H1 (cell line): ENCODE results near the gene PSMB5. TPM values are rescaled to one million over a fixed set of nuclear protein-coding genes. Genes with fewer than 3 reads are reported as not detected.
"Not testable (repeated sequence)": the region's sequence is repeated elsewhere in the genome, so short reads cannot be mapped to it uniquely, and the experiment has no call there.

Source experiments
- CTCF ChIA-PET: fragments of 300-600 bp; sonication (Branson Sonifier 250); formaldehyde crosslinking; loops from one replicate; lab custom pipeline; 2021; ENCODE audit not compliant: partially characterized antibody; lab: Charles Lee
- POLR2A ChIA-PET: fragments of 300-600 bp; sonication (Branson Sonifier 250); formaldehyde crosslinking; loops from one replicate; lab custom pipeline; 2021; ENCODE audit warnings: inconsistent platforms; ENCODE audit not compliant: partially characterized antibody; lab: Charles Lee
- DNase-seq, 2 experiments: peaks; one replicate each; pipeline versions ENCODE4 v3.0.0 to v3.0.0-alpha.2; 2010 to 2022; ENCODE audit warnings: low spot score in 2 of 2, low read depth in 1 of 2, mixed read lengths in 1 of 2
- FAIRE-seq: peaks from 2 replicates; lab custom pipeline; 2011; peaks lifted over from hg19 to GRCh38; lab: Jason Lieb, UNC
- H2AFZ ChIP-seq: 2 replicates; pipeline ENCODE4 v1.8.1; 2012; ENCODE audit warnings: low read length, inconsistent platforms
- H2AK5ac ChIP-seq: 2 replicates; pipeline ENCODE4 v1.6.1; 2013; ENCODE audit warnings: low read depth, low read length
- H2BK120ac ChIP-seq: replicated peaks from 2 replicates; pipeline ENCODE3; 2013; ENCODE audit warnings: low read depth, low read length, inconsistent platforms
- H2BK12ac ChIP-seq: 2 replicates; pipeline ENCODE4 v1.6.1; 2013; ENCODE audit warnings: low read depth, low read length
- H2BK15ac ChIP-seq: 2 replicates; pipeline ENCODE4 v1.6.1; 2013; ENCODE audit warnings: low read length
- H2BK20ac ChIP-seq: 2 replicates; pipeline ENCODE4 v1.6.1; 2013; ENCODE audit warnings: low read length
- H2BK5ac ChIP-seq: 2 replicates; pipeline ENCODE4 v1.6.1; 2013; ENCODE audit warnings: low read depth, low read length
- H3K14ac ChIP-seq: 2 replicates; pipeline ENCODE4 v1.6.1; 2013; ENCODE audit warnings: inconsistent platforms; ENCODE audit not compliant: insufficient read length
- H3K18ac ChIP-seq: 2 replicates; pipeline ENCODE4 v1.6.1; 2013; ENCODE audit warnings: low read length; ENCODE audit errors: extremely low read depth
- H3K23ac ChIP-seq: 2 replicates; pipeline ENCODE4 v1.6.1; 2013; ENCODE audit warnings: inconsistent platforms; ENCODE audit not compliant: insufficient read length
- H3K23me2 ChIP-seq: 2 replicates; pipeline ENCODE4 v1.6.1; 2013; ENCODE audit warnings: low read depth, low read length
- H3K27ac ChIP-seq: 2 replicates; pipeline ENCODE4 v1.6.1; 2011; ENCODE audit warnings: low read depth, low read length, inconsistent platforms
- H3K27me3 ChIP-seq, 4 experiments: replicated peaks in 1 of 4; 1 replicate in 1 of 4; 2 replicates in 3 of 4; pipeline versions ENCODE4 v1.6.1 to v1.8.1; 2011 to 2013; ENCODE audit warnings: low read length in 3 of 4, mild to moderate bottlenecking in 3 of 4, inconsistent platforms in 2 of 4, mixed read lengths in 2 of 4, moderate library complexity in 1 of 4; ENCODE audit not compliant: control insufficient read depth in 3 of 4, insufficient read depth in 3 of 4; ENCODE audit errors: extremely low read depth in 1 of 4
- H3K36me3 ChIP-seq, 4 experiments: 2 replicates each; pipeline versions ENCODE4 v1.6.1 to v1.8.1; 2011 to 2013; ENCODE audit warnings: mild to moderate bottlenecking in 4 of 4, low read length in 3 of 4, moderate library complexity in 2 of 4, control low read depth in 1 of 4, inconsistent platforms in 1 of 4; ENCODE audit not compliant: insufficient read depth in 4 of 4, control insufficient read depth in 2 of 4
- H3K4ac ChIP-seq: replicated peaks from 2 replicates; pipeline ENCODE3; 2013; ENCODE audit warnings: low read length, low read depth, mixed read lengths, inconsistent platforms; ENCODE audit not compliant: insufficient read length
- H3K4me1 ChIP-seq, 4 experiments: replicated peaks in 1 of 4; 1 replicate in 1 of 4; 2 replicates in 3 of 4; pipeline versions ENCODE4 v1.6.1 to v1.8.1; 2011 to 2013; ENCODE audit warnings: low read length in 3 of 4, inconsistent platforms in 2 of 4, mixed read lengths in 1 of 4; ENCODE audit not compliant: insufficient read depth in 4 of 4, control insufficient read depth in 3 of 4
- H3K4me2 ChIP-seq, 2 experiments: 2 replicates each; pipeline versions ENCODE4 v1.6.1 to v1.8.1; 2011 to 2013; ENCODE audit warnings: low read depth in 2 of 2, low read length in 2 of 2, control low read depth in 1 of 2, inconsistent platforms in 1 of 2, mild to moderate bottlenecking in 1 of 2; ENCODE audit not compliant: insufficient read depth in 1 of 2
- H3K4me3 ChIP-seq, 4 experiments: fragments of 200-600, 300-600 bp in 1 of 4; sonication (generic), shearing (Covaris generic), sonication (Bioruptor Twin) in 1 of 4; 2 replicates each; pipeline versions ENCODE4 v1.5.1 to v1.8.1; 2011 to 2016; ENCODE audit warnings: low read length in 4 of 4, low read depth in 3 of 4, control low read depth in 2 of 4, inconsistent platforms in 2 of 4, mild to moderate bottlenecking in 2 of 4, mixed read lengths in 1 of 4, moderate library complexity in 1 of 4; ENCODE audit not compliant: insufficient read depth in 2 of 4; ENCODE audit errors: extremely low read depth in 1 of 4
- H3K56ac ChIP-seq: replicated peaks from 2 replicates; pipeline ENCODE3; 2013; ENCODE audit warnings: low read depth, mild to moderate bottlenecking, mixed read lengths, low read length, inconsistent platforms; ENCODE audit not compliant: insufficient read length
- H3K79me1 ChIP-seq: 2 replicates; pipeline ENCODE4 v1.6.1; 2013; ENCODE audit warnings: low read depth, low read length, control low read depth
- H3K79me2 ChIP-seq, 2 experiments: 2 replicates each; pipeline versions ENCODE4 v1.6.1 to v1.8.1; 2012 to 2013; ENCODE audit warnings: low read length in 2 of 2, mild to moderate bottlenecking in 2 of 2, inconsistent platforms in 1 of 2; ENCODE audit not compliant: insufficient read depth in 2 of 2, control insufficient read depth in 1 of 2
- H3K9ac ChIP-seq, 4 experiments: replicated peaks in 1 of 4; 1 replicate in 1 of 4; 2 replicates in 3 of 4; pipeline versions ENCODE4 v1.6.1 to v1.8.1; 2011 to 2013; ENCODE audit warnings: low read depth in 3 of 4, low read length in 3 of 4, control low read depth in 2 of 4, mild to moderate bottlenecking in 2 of 4, moderate library complexity in 2 of 4, inconsistent platforms in 1 of 4; ENCODE audit errors: extremely low read depth in 1 of 4
- H3K9me3 ChIP-seq, 2 experiments: 2 replicates each; pipeline versions ENCODE4 v1.6.1 to v1.8.1; 2012 to 2013; ENCODE audit warnings: mild to moderate bottlenecking in 2 of 2, moderate library complexity in 2 of 2, control low read depth in 1 of 2, inconsistent platforms in 1 of 2, low read depth in 1 of 2, low read length in 1 of 2, mixed read lengths in 1 of 2; ENCODE audit not compliant: insufficient read depth in 2 of 2
- H4K20me1 ChIP-seq, 2 experiments: replicated peaks in 1 of 2; 2 replicates each; pipeline versions ENCODE3 to v1.8.1; 2011 to 2013; ENCODE audit warnings: inconsistent platforms in 2 of 2, low read length in 2 of 2, mild to moderate bottlenecking in 1 of 2; ENCODE audit not compliant: insufficient read depth in 2 of 2, control insufficient read depth in 1 of 2
- H4K5ac ChIP-seq: 2 replicates; pipeline ENCODE4 v1.6.1; 2013; ENCODE audit warnings: low read length, low read depth, mixed read lengths, inconsistent platforms; ENCODE audit not compliant: insufficient read length
- H4K8ac ChIP-seq: 2 replicates; pipeline ENCODE4 v1.8.0; 2013; ENCODE audit warnings: mild to moderate bottlenecking, moderate library complexity, low read length, inconsistent platforms; ENCODE audit not compliant: insufficient read depth; ENCODE audit errors: extremely low read depth
- H4K91ac ChIP-seq: replicated peaks from 2 replicates; pipeline ENCODE3; 2013; ENCODE audit warnings: low read length, mixed read lengths, inconsistent platforms; ENCODE audit not compliant: insufficient read length
- CBX5 ChIP-seq: fragments of 300-800, 300-1000 bp; sonication (generic); IDR thresholded peaks from 2 replicates; pipeline ENCODE4 v1.7.1; 2016; ENCODE audit warnings: antibody characterized with exemption, low read length, low read depth
- CHD1 ChIP-seq: IDR thresholded peaks from 2 replicates; pipeline ENCODE4 v1.6.1; 2012; ENCODE audit warnings: low read depth, low read length, improper control_type of control experiment
- CTBP2 ChIP-seq: IDR thresholded peaks from 2 replicates; pipeline ENCODE4 v1.7.0; 2011; ENCODE audit warnings: borderline replicate concordance, mild to moderate bottlenecking, moderate library complexity, mixed read lengths, low read length; ENCODE audit not compliant: insufficient read depth, insufficient read length
- EP300 ChIP-seq, 2 experiments: IDR thresholded peaks; 1 replicate in 1 of 2; 2 replicates in 1 of 2; pipeline ENCODE4 v1.6.1; 2011 to 2012; ENCODE audit warnings: low read depth in 2 of 2, low read length in 2 of 2, mild to moderate bottlenecking in 2 of 2, borderline replicate concordance in 1 of 2, inconsistent platforms in 1 of 2, moderate library complexity in 1 of 2
- EZH2 ChIP-seq: fragments of 200-600 bp; sonication (generic); IDR thresholded peaks from 2 replicates; pipeline ENCODE4 v1.7.1; 2012; ENCODE audit warnings: low read depth, mild to moderate bottlenecking, moderate library complexity, low read length, inconsistent platforms; ENCODE audit not compliant: severe bottlenecking
- HDAC2 ChIP-seq, 2 experiments: fragments of 300-600 bp in 1 of 2; sonication (generic) in 1 of 2; IDR thresholded peaks; 2 replicates each; pipeline ENCODE4 v1.6.1; 2011 to 2012; ENCODE audit warnings: low read depth in 2 of 2, low read length in 2 of 2, mild to moderate bottlenecking in 2 of 2, moderate library complexity in 2 of 2, borderline replicate concordance in 1 of 2, inconsistent platforms in 1 of 2
- JUND ChIP-seq: IDR thresholded peaks from 2 replicates; pipeline ENCODE4 v1.6.1; 2011; ENCODE audit warnings: mild to moderate bottlenecking, improper control_type of control experiment, low read length
- PHF8 ChIP-seq: fragments of 200-600 bp; sonication (generic); conservative IDR thresholded peaks from 2 replicates; pipeline ENCODE4 v1.7.1; 2012; ENCODE audit warnings: low read depth, mild to moderate bottlenecking, inconsistent platforms, low read length, moderate library complexity
- SIX5 ChIP-seq: IDR thresholded peaks from 2 replicates; pipeline ENCODE4 v1.6.1; 2011; ENCODE audit warnings: mild to moderate bottlenecking, low read depth, low read length
- WGBS, 2 experiments: shearing (Covaris generic) in 1 of 2; methylation state at CpG; one replicate each; pipeline versions ENCODE4 v1.1.6 to v1.1.7; 2013 to 2015; ENCODE audit warnings: low lambda C conversion rate in 2 of 2, mixed read lengths in 2 of 2, inconsistent platforms in 1 of 2, low coverage in 1 of 2, missing lambda C conversion rate in 1 of 2; ENCODE audit not compliant: insufficient replicate concordance in 2 of 2, insufficient coverage in 1 of 2, insufficient read length in 1 of 2; ENCODE audit errors: extremely low coverage in 1 of 2, missing lambda C conversion rate in 1 of 2; 5-methylcytosine and 5-hydroxymethylcytosine counted together
- polyA plus RNA-seq, 7 experiments: library from polyadenylated mRNA; depleted of rRNA in 3 of 7; stranded (reverse) in 5 of 7; unstranded in 2 of 7; fragments of >200 nt in 5 of 7; fragments of 200-250 nt in 2 of 7; gene quantifications; 1 replicate in 5 of 7; 2 replicates in 1 of 7; 4 replicates in 1 of 7; pipeline versions ENCODE4 v1.2.1 to v1.2.3, GENCODE V29; 2011 to 2013; ENCODE audit warnings: missing spikeins in 2 of 7, mixed read lengths in 2 of 7
- total RNA-seq: library from RNA; stranded (reverse); fragmentation: NEBNext Ultra II Directional; extraction: Animal tissue kit (Norgen Biotek cat#: 25700); gene quantifications from 2 replicates; pipeline ENCODE4 v1.2.1, GENCODE V29; 2021

PSMB5 gene
- total and polyA plus RNA-seq, 2 of the 8 experiments (the other 6 are each of a cell fraction or from before 2014, with no cell fraction given), result 254 to 510 TPM

DNA sequence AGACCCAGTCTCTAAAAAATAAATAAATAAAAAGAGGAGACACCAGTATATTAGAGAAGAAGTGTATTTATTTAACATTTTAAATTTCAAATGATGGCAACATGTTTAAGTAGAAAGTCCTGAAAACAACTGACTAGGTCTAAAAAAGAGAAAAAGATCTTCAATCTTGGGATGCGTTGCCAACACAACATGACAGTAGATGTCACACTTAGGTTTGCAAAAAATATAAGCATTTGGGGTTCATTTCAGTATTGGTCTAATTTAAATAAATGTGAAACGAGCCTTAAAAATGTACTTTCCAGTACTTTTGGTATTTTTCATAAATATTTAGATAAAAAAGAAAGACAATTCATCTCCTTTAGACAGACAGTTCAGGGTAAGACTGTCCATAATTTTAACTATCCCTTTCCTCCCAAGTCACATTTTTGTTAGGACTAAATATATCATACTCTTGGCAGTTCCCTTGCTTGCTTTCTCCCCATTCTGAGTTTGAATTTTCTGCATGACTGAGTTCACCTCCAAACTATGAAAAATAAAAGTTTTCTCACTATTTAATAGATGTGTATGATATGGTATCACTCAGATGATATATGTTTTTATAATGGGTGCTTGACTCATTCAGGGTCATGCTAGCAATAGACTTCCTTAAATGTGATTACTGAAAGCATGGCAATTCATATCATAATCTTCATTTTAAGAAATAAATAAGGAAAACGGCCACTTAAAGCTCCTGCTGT is 29.1 kb downstream of the PSMB5 start (continued):
- no peak for TF ChIP-seq SIX5
- TF ChIP-seq EZH2, result no peak
- TF ChIP-seq EP300 (IDR thresholded peaks at IDR 0.05; ENCODE audit: borderline replicate concordance in 1 of 2, low read depth in 2 of 2, low read length in 2 of 2), result no peak
- TF ChIP-seq JUND, result no peak
- TF ChIP-seq CTBP2, result no peak
- no peak for TF ChIP-seq CHD1
- TF ChIP-seq CBX5, result no peak
- no peak for TF ChIP-seq HDAC2 (IDR thresholded peaks at IDR 0.05; ENCODE audit: borderline replicate concordance in 1 of 2, low read depth in 2 of 2, low read length in 2 of 2)
- TF ChIP-seq PHF8, result no peak
- TF ChIP-seq, all 59 proteins: peak for 0

DNA sequence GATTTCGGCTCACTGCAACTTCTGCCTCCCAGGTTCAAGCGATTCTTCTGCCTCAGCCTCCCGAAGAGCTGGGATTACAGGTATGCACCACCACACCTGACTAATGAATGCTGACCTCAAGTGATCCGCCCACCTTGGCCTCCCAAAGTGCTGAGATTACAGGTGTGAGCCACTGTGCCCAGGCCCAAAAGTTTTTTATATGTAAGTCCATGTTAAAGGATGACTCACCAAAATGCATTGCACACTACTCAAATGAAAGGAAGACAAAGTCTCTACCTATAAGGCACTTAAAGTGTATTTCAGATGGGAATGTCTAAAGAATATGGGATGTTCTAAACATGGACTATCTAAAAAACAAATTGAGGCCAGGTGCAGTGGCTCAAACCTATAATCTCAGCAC is 30.4 kb downstream of the PSMB5 start:
- DNase-seq, H4K8ac ChIP-seq, H3K36me3 ChIP-seq, H3K4ac ChIP-seq, H3K4me2 ChIP-seq, H3K9me3 ChIP-seq, H3K14ac ChIP-seq, H2BK120ac ChIP-seq, H3K27me3 ChIP-seq, H3K79me2 ChIP-seq, H3K56ac ChIP-seq, H4K91ac ChIP-seq, H3K23ac ChIP-seq, H3K18ac ChIP-seq, H3K23me2 ChIP-seq, H2AFZ ChIP-seq, H3K9ac ChIP-seq, H3K79me1 ChIP-seq, H2BK5ac ChIP-seq, H2BK12ac ChIP-seq, H2BK15ac ChIP-seq, H3K4me3 ChIP-seq, FAIRE-seq, H3K4me1 ChIP-seq, H2AK5ac ChIP-seq, H4K5ac ChIP-seq, H4K20me1 ChIP-seq, H3K27ac ChIP-seq, H2BK20ac ChIP-seq: not testable (repeated sequence)
- 97% methylated on average over 4 of the region's 4 CpGs; no CpG with 5 or more reads in 1 of the 2 experiments for WGBS, 2 experiments
- ChIA-PET CTCF (interaction anchor here (0.6 to 1.0 kb wide), 5 partner anchors 11 to 1208 kb away, joined by 3 to 4 read pairs (median 3); partner anchors contain the start of genes AJUBA and HAUS4), POLR2A (interaction anchor here (0.9 to 1.1 kb wide), 3 partner anchors 9 to 54 kb away, joined by 3 to 9 read pairs (median 3); partner anchors contain the start of gene CDH24)
